Hematopoietic multipotent progenitor cell treated with erythropoietin and hydrocortisone succinate and interleukin-3 and kit ligand, for 17 days (in vitro differentiated cells): Measurements from ENCODE around the gene CD46.

Experiments
- DNase-seq: peaks from one replicate; pipeline ENCODE4 v3.0.0-alpha.2; 2015; ENCODE audit warnings: low spot score

CD46 gene

GRCh38 chr1:207814469-207814868 is 62.6 kb downstream of the CD46 start:
- DNase-seq, result no peak

- DNase-seq, result no peak
These were observed 63.6 kb downstream of the CD46 start for GRCh38 chr1:207815466-207815865.

- no peak for DNase-seq
These were observed 64.0 kb downstream of the CD46 start for GRCh38 chr1:207815913-207816291.

- DNase-seq, result no peak
These were observed 65.3 kb downstream of the CD46 start for GRCh38 chr1:207817166-207817565.

GRCh38 chr1:207817778-207818751 is 66.2 kb downstream of the CD46 start:
- DNase-seq, result no peak

GRCh38 chr1:207818971-207819451 is 67.2 kb downstream of the CD46 start:
- DNase-seq, result no peak

- no peak for DNase-seq
These were observed 69.0 kb downstream of the CD46 start for GRCh38 chr1:207820568-207821463.

- DNase-seq, result no peak
These were observed 69.7 kb downstream of the CD46 start for GRCh38 chr1:207821464-207822045.

GRCh38 chr1:207822124-207822601 is 70.3 kb downstream of the CD46 start:
- no peak for DNase-seq

- DNase-seq, result peak; percentile 98
These were observed 71.0 kb downstream of the CD46 start for GRCh38 chr1:207822602-207823451.

- no peak for DNase-seq
These were observed 71.7 kb downstream of the CD46 start for GRCh38 chr1:207823531-207823879.

- peak; percentile 94 for DNase-seq
These were observed 72.2 kb downstream of the CD46 start for GRCh38 chr1:207823880-207824566.

GRCh38 chr1:207824691-207825408 is 73.0 kb downstream of the CD46 start:
- DNase-seq, result peak; percentile 90

GRCh38 chr1:207825409-207825695 is 73.5 kb downstream of the CD46 start:
- no peak for DNase-seq

- peak; percentile 91 for DNase-seq
These were observed 74.1 kb downstream of the CD46 start for GRCh38 chr1:207825719-207826556.

GRCh38 chr1:207826557-207827487 is 75.0 kb downstream of the CD46 start:
- peak; percentile 43 for DNase-seq

- no peak for DNase-seq
These were observed 75.6 kb downstream of the CD46 start for GRCh38 chr1:207827488-207827830.

GRCh38 chr1:207828046-207828445 is 76.2 kb downstream of the CD46 start:
- no peak for DNase-seq
